Occipital lobe (tissue), 2 donors: ENCODE results near the gene ATP2B1. TPM values are rescaled to one million over a fixed set of nuclear protein-coding genes. Genes with fewer than 3 reads are reported as not detected.
"Not testable (repeated sequence)": the region's sequence is repeated elsewhere in the genome, so short reads cannot be mapped to it uniquely, and the experiment has no call there.

Source experiments
- DNase-seq: peaks from one replicate; lab custom pipeline; 2025; lab: John Stamatoyannopoulos, UW
- total RNA-seq: library from RNA; depleted of rRNA; stranded (reverse); fragments of >200 nt; gene quantifications from one replicate; pipeline ENCODE4 v1.2.3, GENCODE V29; 2014

The ATP2B1 gene
- total RNA-seq, 1 donor from 2014 or later: 272 TPM

DNA sequence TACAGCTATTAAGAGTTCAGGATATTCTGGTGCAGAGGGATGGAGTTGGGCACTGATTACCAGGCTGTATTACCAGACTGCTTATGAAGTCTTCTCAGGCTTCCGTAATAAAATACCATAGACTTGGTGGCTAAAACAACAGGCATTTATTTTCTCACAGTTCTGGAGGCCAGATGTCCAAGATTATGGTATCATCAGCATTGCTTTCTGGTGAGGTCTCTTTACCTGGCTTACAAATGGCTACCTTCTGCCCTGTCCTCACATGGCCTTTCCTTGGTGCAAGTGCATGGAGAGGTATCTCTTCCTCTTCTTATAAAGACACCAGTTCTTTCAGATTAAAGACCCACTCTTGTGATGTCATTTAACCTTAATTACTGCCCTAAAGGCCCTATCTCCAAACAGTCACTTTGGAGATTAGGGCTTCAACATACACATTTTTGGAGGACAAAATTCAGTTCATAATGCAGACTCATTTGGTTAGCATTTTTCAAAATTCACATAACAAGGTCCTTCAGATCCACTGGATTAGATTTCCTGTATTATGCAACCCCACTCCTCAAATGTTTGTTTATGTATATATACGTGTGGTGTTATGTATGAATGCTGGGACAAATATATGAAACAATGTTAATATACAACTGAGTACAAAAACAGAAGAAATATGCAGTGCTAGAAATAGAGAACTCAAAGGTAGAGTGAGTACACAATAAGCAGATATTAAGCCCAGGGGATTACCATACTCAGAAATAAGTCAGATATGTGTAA, 9.3 kb upstream of the ATP2B1 start:
- no peak for DNase-seq

DNA sequence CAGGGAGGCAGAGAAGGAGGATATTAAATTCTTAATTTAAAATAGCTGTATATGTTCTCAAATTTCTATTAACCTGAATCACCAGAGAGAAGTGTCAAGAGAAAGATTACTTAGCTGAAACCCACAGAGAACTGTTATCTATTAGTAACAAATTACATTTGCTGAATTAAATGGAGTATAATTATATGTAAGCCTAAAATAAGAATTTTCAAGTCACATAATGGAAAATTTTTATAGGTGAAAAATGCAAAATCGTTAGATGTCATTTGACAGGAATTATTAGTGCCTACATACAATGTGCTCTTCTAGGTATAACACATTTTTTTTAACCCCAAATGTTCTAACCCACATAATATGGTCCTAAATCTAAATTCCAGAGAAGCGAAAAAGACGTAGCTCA, 4.1 kb upstream of the ATP2B1 start:
- no peak for DNase-seq

DNA sequence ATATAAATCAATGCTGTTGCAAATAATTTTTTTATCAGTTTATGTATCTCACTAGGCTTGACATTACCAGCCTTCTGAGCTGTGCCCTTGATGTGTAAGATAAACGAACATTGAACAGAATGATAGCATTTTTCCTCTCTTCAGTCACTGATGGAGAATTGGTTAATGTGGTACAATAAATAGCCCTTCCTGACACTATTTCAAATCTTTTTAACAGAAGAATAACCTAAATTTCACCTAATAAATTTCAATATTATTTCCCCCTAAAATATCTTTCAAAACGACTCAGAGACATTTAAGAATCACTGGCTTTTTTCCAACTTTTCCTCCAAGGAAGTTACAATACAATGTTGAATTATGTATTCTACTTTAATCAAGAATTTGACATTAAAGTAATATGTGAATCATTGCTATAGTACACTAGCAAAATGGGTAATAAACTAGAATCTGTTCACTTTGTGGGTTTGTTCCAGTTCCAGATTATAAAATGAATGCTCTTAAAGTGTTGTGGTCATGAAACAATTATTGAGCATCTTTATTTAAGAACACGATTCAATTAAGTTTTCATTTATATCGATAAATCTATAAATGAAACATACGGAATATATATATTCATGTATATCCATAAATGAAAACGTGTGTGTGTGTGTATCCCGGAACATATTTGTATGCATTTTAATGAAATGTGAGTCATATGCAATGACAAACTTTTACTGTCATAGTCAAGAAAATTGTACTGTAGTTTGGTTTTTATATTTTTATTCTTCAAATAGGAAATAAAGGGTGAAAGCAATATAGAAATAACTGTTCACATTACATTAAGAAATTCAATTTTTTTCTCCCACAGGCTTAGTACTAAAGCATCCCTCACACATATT, 2.5 kb upstream of the ATP2B1 start:
- no peak for DNase-seq

DNA sequence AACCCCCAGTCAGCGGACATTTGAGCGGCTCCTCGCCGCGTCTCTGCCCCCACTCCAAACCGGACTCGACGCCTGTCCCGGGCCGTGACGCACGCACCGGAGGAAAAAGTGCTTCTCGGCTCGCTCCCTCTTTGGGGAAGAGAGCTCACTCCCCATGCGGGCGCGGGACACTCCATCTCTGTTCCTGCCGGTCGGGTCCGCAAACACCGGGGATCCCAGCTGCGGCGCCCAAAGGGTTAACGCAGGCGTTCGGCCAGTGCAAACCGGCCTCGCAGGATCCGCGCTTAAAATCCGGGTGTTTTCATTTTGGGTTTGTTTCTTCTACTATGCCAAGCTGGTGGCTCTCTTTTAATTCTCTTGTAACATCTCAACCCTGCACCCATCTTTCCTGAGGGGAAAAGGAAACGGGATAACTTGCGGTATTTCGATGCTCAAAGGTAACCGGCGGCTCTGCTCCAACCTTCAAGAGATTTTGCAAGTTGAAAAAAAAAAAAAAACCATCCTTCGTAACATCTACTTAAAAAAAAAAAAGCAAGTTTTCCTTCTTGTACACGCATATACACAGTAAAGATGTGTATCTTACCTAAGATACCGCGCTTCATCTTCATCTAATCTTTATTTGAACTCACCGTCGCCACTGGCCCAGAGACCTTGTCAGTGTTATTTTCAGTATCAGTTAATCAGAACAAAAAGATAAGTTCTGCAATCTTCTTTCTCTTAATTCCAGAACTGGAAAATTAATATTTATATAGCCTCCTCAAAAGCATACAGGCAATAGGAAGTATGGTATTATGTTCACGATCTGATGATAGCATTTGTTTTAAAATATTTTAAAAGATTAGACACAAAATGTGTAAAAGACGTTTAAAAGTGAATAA, 1.6 kb upstream of the ATP2B1 start:
- peak; percentile 77 for DNase-seq

DNA sequence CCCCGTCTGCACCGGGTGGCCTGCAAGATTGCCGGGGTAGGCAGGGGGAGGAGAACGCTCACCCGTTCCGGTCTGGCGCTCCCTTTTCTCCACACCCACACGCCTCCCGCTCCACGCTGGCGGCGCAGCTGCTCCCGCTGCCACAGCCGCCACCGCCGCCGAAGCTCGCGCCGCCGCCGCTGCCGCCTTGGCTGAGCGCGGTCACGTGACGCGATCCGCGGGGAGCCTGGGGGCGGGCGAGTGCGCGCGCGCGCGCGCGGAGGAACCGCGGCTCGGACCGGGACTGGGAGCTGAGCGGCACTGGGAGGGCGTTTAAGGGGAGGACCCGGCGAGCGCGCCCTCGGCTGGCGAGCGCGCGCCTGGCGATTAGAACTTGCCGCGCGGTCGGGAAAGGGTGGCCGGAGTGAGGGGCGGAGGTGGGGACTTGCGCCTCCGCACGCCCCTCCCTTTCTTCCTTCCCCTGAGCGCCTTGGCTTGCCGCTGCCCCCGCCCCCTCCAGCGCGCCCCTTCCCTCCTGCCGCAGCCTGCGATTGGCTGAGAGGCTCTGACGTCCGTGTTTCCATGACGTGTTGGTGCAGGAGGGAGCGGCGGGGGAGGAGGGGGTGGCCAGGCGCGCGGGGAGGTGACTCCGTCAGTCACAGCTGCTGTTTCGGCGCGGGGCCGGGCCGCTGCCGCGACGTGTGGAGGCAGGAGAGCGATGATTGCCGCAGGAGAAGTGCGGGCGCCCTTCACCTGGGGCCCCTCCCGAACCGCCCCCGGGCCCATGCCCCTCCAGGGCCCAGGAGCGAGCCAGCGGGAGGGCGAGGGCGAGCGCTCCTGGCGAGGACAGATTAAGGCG, 738 bp upstream of the ATP2B1 start:
- peak; percentile 95 for DNase-seq

DNA sequence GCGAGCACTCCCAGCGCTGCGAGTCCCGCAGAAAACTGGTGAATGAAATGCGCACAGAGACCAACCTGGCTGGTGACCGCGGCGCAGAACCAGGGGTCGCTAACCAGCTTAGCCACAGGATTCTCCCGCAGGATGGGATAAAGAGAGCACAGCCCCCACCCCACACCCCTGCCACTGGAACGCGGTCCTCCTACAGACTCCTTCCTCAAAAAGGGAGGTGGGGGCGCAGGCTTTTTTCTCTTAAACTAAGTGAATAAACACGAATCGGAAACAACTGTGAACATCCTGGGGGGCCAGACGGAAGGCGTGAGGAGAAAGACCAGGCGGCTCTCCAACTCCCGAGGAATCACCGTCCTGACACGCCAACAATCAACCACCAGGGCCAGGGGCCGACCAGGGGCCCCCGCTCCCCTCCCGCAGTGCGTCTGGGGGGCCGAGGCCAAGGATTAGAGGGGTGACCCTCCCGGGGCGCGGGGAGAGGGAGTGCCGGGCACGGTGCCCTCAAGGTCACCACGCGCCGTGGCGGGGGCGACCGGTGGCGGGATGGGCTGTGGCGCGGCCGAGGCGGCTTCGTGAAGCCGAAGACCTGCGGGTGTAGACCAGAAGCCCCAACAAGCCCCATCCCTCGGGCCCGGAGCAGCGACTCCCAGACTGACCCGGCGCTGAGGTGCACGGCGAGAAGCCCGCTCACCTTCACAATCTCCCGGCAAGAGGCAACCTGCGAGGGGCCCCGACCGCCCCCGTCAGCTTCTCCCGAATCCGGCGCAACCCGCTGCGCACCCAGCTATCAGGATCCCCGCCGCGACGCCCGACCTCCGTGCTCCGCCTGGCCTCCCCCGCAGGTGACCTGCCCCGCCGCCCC, 704 bp downstream of the ATP2B1 start:
- no peak for DNase-seq

DNA sequence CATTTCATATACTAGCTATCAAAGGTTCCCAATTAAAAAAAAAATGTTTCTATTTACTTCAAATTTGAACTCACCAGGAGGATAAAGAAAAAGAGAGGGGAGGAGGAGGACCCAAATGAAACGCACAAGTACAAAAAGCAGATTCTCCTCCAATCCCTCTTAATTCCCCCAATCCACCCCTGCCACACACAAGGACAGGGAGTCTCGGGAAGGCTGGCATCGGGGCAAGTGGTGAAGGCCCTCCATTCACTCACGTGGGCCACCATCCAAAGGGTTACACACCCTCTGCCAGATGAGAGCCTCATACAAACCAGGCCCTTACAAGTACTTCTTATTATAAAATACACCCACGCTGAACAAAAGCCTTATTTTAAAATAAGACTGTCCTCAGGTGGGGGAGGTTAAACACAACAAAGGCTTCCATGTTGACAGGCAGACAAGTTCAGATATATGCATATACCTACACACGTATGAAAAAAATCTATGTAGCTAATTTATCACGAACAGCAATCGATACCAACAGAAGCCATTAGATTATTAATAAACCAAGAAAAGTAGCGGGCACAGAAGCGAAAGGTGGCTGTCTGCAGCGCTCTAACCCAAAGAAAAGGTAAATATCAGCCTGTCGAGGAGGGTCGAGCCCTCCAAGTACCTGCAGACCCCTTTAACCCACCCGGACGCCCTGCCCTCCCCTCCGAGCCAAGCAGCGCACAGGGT, 1.5 kb downstream of the ATP2B1 start:
- peak; percentile 10 for DNase-seq

DNA sequence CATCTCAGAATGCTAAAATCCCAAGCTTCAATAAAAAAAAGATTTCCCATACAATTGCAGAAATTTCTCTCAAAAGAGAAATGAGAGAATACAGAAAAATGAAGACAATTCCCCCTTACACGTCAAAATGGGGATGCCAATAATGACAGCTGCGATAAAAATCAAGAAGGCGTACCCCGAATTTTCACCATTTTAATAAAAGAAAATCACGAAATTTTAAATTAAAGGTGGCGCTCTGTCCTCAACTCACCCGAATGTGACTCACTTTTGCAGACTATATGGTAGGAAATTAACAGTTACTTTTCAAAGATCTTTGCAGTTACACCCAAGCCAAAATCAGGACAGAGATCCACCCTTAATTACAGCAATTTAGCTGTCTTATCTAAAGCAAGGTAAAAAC, 2.1 kb downstream of the ATP2B1 start:
- DNase-seq: no peak

DNA sequence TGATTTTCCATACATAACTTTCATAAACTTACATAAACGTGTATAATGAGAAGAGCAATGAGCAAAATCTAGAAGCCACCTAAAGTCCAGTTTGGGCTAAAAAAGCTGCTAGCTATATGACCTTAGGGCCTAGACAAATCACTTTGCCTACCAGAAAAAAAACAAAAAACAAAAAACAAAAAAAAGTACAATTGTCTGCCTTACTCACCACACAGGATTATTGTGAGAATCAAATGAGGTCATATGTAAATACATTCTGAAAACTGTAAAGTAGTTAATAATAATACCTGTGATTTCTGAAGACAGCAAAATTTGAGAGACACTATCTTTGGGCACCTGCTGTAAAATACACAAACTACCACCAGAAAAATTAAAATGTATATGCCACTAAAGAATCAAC, 4.2 kb downstream of the ATP2B1 start:
- no peak for DNase-seq

DNA sequence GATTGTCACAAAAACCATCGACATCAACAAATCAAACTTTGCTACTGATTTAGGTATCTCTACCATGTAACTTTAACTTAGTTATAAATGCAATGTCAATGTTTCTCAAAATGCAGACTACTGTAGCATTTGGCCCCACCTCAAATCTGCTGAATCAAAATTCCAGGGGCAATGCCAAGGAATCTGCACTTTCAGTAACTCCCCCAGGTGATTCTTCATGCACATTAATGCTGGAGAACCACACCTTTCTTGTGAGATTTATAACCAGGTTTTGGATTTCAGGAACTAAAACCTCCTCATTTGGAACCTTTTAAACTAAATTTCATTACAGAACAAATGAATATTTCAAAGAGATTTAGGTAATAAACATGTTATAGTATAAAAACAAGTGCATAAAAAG, 4.9 kb downstream of the ATP2B1 start:
- no peak for DNase-seq

DNA sequence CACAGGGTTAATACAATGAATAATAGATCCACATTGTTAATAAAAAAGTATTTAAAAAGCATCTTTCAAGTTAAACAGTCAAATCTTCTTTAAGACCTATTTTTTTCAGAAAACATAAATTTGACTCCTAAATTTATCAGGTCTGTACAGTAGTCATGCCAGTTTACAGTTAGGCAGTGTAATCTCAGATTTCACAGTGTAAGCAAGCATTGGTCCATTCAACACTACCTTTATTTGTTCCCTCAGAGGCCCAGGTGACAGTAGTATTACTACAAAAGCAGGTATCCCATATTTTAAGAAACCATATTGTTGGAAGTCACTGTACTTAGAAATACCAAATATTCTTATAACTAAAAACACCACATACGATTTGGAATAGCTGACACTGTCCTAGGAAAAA, 6.1 kb downstream of the ATP2B1 start:
- no peak for DNase-seq

DNA sequence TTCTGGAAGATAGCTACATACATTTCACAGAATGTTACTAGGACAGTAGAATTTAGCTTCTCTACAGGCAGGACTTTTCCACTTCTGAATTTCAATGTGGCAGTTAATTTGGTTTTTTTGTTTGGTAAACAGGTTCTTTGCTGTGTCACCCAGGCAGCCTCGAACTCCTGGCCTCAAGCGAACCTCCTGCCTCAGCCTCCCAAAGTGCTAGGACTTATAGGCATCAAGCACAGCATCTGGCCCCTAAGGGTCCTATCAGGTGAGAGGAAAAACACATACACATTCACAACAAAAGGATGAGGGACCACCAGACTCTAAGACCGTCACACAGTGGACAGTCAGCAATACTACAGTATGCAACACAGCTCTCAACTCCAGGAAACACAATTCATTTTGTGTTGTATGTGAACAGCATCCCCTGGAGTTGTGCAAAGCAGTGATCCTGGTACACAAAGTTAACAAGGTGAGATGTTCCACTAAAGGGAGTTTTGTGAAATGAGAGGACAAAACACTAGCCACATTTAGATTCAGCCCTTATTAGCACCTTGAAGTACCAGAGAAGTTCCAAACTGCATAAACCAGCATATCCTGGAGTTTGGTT, 6.9 kb downstream of the ATP2B1 start:
- DNase-seq: no peak

DNA sequence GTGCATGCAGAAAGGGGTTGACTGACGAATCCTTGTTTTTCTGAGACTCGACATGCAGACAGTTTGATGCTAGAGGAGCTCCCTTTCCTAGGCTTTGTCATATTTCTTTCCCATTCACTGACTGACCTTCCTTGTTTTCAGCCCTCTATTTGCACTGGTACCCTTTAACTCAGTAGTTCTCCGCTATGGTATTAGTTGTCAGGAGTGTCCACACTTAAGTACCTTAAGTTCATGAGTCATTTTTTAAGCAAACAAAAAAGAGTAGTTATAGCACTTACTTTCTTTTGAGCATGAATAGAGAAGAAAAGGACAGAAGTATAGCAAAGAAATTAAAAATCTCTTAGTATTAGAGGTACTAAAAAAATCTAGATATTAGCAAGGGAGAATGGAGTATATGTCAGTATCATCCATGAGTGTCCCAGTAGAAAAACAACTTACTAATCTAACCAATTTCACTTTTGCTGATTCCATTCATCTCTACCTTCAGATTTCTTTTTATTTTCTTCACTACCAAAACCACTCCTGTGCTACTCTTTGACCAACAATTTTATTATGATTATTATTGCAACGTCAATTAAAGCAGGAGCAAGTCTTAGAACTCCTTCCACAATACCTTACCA, 8.3 kb downstream of the ATP2B1 start:
- no peak for DNase-seq

DNA sequence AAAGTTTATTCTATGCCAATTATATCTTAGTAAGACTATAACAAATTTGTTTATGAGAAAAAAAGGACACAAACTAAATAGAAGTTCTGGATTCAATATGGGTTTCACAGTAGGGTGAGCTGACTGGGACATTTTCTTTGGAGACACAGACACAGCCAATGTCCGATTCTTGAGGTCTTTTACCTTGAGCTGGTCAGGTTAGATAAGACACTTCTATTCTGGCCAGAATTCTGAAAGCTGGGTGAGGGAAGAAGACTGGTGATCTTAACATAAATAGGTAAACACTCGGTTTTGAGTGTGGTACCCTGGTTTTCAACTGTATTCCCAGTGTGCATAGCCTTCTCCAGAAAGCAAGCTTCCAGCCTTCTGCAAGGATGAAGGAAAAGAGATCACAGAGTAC, 10.0 kb downstream of the ATP2B1 start:
- DNase-seq: no peak

DNA sequence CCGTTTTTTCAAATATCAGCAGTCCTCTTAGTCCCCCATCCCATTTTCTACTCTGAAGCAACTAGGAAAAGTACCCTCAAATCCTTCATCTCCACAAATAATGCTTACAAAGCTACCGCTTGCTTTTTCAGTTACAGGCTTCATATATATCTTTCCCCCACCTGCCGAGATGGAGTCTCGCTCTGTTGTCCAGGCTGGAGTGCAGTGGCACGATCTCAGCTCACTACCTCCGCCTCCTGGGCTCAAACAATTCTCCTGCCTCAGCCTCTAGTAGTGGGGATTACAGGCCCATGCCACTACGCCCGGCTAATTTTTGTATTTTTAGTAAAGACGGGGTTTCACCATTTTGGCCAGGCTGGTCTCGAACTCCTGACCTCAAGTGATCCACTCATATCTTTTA, 10.9 kb downstream of the ATP2B1 start:
- DNase-seq: not testable (repeated sequence)

DNA sequence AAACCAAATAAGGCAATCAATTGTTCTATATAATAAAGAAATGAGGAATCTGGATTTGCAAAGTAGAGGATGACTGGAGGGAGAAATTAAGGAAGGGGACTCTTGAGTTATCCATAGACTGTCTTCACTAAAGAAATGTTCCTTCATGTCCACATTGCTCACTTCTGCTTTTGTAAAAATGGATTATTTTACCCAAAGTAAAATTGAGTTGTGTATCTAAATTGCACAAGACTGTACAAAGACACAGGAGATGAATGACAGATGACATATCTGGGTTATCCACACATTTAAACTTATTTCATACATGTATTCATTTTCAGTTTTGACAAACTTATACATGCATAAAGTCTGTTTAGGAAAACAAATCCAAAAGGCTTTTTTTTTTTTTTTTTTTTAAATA, 11.3 kb downstream of the ATP2B1 start:
- no peak for DNase-seq

DNA sequence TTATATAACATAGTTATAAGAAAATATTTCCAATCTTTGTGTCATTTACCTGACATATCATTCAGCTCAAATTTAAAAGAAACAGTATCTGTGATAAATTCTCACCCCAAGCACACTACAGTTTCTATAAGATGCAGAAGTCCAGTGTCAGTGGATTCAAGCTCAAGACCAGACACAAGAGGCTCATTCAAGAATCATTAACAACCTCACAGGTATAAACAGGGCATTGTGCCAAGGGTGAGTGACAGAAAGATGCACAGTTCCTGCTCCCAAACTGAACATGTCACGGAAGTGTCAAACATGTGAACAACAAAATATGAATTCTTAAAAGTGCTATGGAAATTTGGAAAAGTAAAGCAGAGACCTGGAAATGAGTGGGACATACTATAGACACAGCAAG, 12.8 kb downstream of the ATP2B1 start:
- DNase-seq: no peak

DNA sequence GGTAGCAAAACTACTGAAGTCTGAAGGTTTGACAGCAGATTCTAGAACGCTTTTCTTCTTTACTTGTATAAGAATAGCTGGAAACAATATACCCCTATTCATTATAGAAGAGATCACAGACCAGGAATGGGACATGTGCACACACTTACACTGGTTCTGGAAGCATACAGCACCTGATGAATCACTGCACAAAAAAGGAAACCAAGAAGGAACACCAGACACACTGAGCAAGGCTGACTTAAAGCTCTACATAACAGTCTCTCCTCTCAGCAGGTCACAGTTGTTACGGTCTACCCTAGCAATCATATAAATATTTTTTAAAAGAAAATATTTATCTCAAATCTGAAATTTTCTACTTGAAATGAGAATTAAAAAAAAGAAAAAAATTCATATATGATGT, 13.5 kb downstream of the ATP2B1 start:
- DNase-seq: no peak
